Middle frontal gyrus (tissue), 1 donor: ENCODE results near the gene ENTPD1.
A peak's percentile ranks its signal among the peaks of the same experiment; 100 is the strongest.
"Not testable (repeated sequence)": the region's sequence is repeated elsewhere in the genome, so short reads cannot be mapped to it uniquely, and the experiment has no call there.

Experiments
- DNase-seq: peaks from one replicate; pipeline ENCODE4 v3.0.0-alpha.2; 2015; ENCODE audit warnings: low spot score; ENCODE audit errors: extremely low spot score

The ENTPD1 gene

GRCh38 chr10:95861386-95861785 is 105.4 kb downstream of the ENTPD1 start:
- DNase-seq = no peak

- DNase-seq = peak; percentile 63
These were observed 109.2 kb downstream of the ENTPD1 start for GRCh38 chr10:95864906-95865813.

GRCh38 chr10:95865814-95866466 is 110.0 kb downstream of the ENTPD1 start:
- no peak for DNase-seq

- no peak for DNase-seq
These were observed 110.5 kb downstream of the ENTPD1 start for GRCh38 chr10:95866467-95866842.

GRCh38 chr10:95867866-95868265 is 111.9 kb downstream of the ENTPD1 start:
- no peak for DNase-seq

GRCh38 chr10:95872158-95872711 is 116.3 kb downstream of the ENTPD1 start:
- no peak for DNase-seq

- no peak for DNase-seq
These were observed 117.2 kb downstream of the ENTPD1 start for GRCh38 chr10:95873139-95873538.

- DNase-seq = no peak
These were observed 117.7 kb downstream of the ENTPD1 start for GRCh38 chr10:95873651-95874050.

GRCh38 chr10:95874783-95875182 is 118.8 kb downstream of the ENTPD1 start:
- not testable (repeated sequence) for DNase-seq

GRCh38 chr10:95876756-95877155 is 120.8 kb downstream of the ENTPD1 start:
- DNase-seq = no peak

GRCh38 chr10:95877881-95878280 is 121.9 kb downstream of the ENTPD1 start:
- no peak for DNase-seq

- DNase-seq = no peak
These were observed 124.7 kb downstream of the ENTPD1 start for GRCh38 chr10:95880704-95881103.

- no peak for DNase-seq
These were observed 125.4 kb downstream of the ENTPD1 start for GRCh38 chr10:95881316-95881715.

GRCh38 chr10:95889830-95890229 is 133.9 kb downstream of the ENTPD1 start:
- DNase-seq = no peak

- DNase-seq = no peak
These were observed 140.3 kb downstream of the ENTPD1 start for GRCh38 chr10:95896071-95896850.

- not testable (repeated sequence) for DNase-seq
These were observed 150.1 kb downstream of the ENTPD1 start for GRCh38 chr10:95905897-95906580.

GRCh38 chr10:95906677-95907455 is 150.9 kb downstream of the ENTPD1 start:
- DNase-seq = no peak

GRCh38 chr10:95907456-95908253 is 151.7 kb downstream of the ENTPD1 start, which contains the start of gene CC2D2B:
TSS of gene CC2D2B (plus strand) at chr10:95907975. CDS start at chr10:95911324, 3,349 bp downstream.
- peak; percentile 60 for DNase-seq

GRCh38 chr10:95908450-95908849 is 152.5 kb downstream of the ENTPD1 start:
- no peak for DNase-seq
